ENCODE measurements around the gene RER1.

DNA sequence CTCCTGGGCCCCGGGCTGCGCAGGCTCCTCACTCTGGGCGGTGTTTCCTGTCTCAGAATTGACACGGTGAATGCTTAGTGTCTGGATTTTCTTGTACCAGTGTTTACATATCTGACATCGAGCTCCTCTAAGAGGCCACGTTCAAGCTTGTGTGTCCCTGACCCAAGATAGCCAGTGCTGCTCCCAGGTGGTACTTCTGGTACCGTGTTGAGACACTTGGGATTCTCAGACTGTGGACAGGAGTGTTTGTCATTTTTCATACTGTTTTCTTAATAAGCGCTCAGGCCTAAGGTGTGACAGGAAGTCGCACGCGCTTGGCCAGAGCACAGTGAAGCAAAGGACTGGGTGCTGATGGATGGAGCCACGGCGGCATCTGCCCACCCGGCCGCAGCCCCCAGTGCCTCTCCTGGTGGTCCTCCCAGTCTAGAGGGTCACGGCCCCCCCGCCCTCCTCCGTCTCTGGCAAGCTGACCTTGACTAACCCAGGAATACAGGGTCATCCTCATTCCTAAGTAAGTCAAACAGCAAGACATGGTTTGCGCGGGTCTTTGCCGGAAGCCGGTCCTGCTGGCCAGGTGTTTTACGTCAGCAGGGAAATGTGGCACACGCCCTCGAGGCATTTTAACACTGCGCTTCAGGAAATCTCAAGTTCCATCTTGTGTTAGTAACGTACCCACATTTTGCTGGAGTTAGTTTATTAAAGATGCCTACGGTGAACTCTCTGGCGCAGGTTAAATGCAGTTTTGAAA is 12.7 kb downstream of the RER1 start:
- TF ChIP-seq, protein P1, sequence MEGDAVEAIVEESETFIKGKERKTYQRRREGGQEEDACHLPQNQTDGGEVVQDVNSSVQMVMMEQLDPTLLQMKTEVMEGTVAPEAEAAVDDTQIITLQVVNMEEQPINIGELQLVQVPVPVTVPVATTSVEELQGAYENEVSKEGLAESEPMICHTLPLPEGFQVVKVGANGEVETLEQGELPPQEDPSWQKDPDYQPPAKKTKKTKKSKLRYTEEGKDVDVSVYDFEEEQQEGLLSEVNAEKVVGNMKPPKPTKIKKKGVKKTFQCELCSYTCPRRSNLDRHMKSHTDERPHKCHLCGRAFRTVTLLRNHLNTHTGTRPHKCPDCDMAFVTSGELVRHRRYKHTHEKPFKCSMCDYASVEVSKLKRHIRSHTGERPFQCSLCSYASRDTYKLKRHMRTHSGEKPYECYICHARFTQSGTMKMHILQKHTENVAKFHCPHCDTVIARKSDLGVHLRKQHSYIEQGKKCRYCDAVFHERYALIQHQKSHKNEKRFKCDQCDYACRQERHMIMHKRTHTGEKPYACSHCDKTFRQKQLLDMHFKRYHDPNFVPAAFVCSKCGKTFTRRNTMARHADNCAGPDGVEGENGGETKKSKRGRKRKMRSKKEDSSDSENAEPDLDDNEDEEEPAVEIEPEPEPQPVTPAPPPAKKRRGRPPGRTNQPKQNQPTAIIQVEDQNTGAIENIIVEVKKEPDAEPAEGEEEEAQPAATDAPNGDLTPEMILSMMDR (IDR thresholded peaks at IDR 0.05), result no peak
- TF ChIP-seq POLR2A (IDR thresholded peaks at IDR 0.05), result no peak
